ENCODE results near the gene SMPD4.
"Not testable (repeated sequence)": the region's sequence is repeated elsewhere in the genome, so short reads cannot be mapped to it uniquely, and the experiment has no call there.

GRCh38 chr2:130153721-130154422, 27.5 kb downstream of the SMPD4 start:
- not testable (repeated sequence) for TF ChIP-seq POLR2A (IDR thresholded peaks at IDR 0.05; ENCODE audit: extremely low read depth, insufficient read length); MYC (IDR thresholded peaks at IDR 0.05; ENCODE audit: low read depth, low read length)
- TF ChIP-seq, protein P1, sequence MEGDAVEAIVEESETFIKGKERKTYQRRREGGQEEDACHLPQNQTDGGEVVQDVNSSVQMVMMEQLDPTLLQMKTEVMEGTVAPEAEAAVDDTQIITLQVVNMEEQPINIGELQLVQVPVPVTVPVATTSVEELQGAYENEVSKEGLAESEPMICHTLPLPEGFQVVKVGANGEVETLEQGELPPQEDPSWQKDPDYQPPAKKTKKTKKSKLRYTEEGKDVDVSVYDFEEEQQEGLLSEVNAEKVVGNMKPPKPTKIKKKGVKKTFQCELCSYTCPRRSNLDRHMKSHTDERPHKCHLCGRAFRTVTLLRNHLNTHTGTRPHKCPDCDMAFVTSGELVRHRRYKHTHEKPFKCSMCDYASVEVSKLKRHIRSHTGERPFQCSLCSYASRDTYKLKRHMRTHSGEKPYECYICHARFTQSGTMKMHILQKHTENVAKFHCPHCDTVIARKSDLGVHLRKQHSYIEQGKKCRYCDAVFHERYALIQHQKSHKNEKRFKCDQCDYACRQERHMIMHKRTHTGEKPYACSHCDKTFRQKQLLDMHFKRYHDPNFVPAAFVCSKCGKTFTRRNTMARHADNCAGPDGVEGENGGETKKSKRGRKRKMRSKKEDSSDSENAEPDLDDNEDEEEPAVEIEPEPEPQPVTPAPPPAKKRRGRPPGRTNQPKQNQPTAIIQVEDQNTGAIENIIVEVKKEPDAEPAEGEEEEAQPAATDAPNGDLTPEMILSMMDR (IDR thresholded peaks at IDR 0.05; ENCODE audit: low read depth, low read length): not testable (repeated sequence)
- TF ChIP-seq, protein P2, sequence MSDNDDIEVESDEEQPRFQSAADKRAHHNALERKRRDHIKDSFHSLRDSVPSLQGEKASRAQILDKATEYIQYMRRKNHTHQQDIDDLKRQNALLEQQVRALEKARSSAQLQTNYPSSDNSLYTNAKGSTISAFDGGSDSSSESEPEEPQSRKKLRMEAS (IDR thresholded peaks at IDR 0.05; ENCODE audit: low read depth, low read length): not testable (repeated sequence)
